Measurements from ENCODE around the gene KATNB1.

DNA sequence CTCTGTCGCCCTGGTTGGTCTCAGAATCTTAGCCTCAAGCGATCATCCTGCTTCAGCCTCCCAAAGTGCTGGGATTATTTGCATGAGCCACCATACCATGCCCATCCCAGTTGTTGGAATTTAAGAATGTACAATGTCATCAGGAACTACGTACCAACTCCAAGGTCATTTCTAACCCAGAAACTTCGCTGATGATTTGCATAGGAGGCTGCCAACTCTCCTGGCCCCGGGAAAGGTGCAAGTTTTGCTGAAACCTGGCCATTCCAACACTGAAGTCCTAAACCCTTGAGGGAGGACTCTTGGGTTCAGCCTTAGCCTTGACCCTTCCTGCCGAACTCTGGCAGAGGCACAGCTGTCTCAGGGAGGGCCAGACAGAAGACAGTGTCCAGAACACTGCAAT is 69.6 kb downstream of the KATNB1 start:
- TF ChIP-seq, protein P1, sequence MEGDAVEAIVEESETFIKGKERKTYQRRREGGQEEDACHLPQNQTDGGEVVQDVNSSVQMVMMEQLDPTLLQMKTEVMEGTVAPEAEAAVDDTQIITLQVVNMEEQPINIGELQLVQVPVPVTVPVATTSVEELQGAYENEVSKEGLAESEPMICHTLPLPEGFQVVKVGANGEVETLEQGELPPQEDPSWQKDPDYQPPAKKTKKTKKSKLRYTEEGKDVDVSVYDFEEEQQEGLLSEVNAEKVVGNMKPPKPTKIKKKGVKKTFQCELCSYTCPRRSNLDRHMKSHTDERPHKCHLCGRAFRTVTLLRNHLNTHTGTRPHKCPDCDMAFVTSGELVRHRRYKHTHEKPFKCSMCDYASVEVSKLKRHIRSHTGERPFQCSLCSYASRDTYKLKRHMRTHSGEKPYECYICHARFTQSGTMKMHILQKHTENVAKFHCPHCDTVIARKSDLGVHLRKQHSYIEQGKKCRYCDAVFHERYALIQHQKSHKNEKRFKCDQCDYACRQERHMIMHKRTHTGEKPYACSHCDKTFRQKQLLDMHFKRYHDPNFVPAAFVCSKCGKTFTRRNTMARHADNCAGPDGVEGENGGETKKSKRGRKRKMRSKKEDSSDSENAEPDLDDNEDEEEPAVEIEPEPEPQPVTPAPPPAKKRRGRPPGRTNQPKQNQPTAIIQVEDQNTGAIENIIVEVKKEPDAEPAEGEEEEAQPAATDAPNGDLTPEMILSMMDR (IDR thresholded peaks at IDR 0.05; ENCODE audit: borderline replicate concordance, extremely low read depth, low read length, poor library complexity, severe bottlenecking), result no peak
- TF ChIP-seq EZH2 (IDR thresholded peaks at IDR 0.05; ENCODE audit: borderline replicate concordance, low read depth, low read length, severe bottlenecking), result no peak

All from DND-41 (cell line).